GM18870 (cell line): ENCODE data around the gene MCCD1.

Experiments
- ATAC-seq: cut with Tn5 transposase; IDR thresholded peaks from one replicate; pipeline ENCODE4 v1.9.1; 2021; ENCODE audit warnings: moderate library complexity; ENCODE audit not compliant: unreplicated experiment

Gene MCCD1

GRCh38 chr6:31510007-31510406 is 18.8 kb upstream of the MCCD1 start:
- ATAC-seq = no peak

DNA sequence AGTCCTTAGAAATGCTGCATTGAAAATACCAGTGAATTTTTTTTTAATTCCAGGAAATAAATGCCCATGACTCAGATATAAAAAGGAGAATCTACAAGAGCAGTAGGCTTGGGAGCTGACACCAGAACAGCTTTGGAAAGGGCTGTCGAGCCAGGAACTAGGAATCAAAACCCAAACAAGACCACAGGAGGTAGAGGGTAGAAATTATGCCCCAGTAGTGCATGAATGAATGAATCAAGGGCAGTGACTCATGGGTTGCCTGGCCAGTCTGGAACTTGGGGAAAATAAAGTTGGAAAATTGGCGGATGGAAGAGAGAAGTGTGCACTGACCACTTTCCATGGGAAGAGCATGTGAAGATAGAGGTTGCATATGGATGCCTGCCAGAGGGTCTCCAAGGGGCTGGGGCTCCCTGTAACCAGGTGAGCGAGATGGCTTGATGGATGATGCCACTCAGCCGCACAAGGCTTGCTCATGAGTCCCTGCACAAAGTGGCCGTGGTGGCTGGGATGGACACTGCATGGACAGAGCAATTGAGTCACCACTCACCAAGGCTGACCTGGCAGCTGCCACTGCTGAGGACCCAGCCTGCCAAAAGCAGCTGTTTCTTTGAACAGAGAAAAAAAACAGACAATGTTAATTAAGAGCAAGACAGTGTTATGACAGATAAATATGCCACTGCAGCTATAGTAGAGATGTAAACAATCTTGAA is 15.2 kb upstream of the MCCD1 start:
- no peak for ATAC-seq

DNA sequence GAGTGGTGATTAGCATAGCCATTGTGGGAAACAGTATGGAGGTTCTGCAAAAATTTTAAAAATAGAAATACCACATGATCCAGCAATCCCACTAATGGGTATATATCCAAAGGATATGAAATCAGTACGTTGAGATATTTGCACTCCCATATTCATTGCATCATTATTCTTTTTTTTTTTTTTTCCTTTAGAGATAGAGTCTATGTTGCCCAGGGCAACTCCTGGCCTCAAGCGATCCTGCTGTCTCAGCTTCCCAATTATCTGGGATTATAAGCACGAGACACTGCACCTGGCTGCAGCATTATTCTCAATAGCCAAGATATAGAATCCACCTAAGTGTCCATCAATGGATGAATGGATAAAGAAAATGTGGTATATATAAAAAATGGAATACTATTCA is 6.9 kb upstream of the MCCD1 start:
- ATAC-seq = no peak

- ATAC-seq = no peak
Observed at GRCh38 chr6:31525553-31525931, 3.2 kb upstream of the MCCD1 start.

DNA sequence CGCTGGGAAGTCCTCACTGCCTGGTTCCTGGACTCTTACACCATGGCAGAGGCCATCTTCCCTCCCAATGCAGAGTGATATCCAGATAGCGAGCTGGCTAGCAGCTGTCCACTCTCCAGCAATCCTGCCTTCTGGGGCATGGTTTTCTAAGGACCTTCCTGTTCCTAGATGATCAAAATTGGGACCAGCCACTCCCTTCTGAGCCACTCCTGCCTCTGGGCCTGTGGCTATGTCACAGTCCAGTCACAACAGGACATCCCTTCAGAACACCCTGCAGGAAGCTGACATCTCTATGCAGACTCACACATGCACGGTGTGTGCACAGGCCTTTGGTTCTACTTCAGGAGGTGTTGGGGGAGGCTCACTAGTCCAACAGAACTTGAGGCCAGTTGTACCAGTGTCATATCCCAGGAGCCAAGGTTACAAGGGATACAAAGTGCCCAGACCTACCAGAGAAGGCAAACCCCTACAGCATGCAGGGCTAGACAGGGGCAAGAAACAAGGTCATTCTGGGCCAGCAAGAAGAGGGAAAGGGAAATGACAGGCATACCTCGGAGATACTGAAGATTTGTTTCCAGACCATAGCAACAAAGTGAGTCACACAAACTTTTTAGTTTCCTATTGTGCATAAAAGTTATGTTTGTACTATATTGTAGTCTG is 2.7 kb upstream of the MCCD1 start:
- no peak for ATAC-seq

DNA sequence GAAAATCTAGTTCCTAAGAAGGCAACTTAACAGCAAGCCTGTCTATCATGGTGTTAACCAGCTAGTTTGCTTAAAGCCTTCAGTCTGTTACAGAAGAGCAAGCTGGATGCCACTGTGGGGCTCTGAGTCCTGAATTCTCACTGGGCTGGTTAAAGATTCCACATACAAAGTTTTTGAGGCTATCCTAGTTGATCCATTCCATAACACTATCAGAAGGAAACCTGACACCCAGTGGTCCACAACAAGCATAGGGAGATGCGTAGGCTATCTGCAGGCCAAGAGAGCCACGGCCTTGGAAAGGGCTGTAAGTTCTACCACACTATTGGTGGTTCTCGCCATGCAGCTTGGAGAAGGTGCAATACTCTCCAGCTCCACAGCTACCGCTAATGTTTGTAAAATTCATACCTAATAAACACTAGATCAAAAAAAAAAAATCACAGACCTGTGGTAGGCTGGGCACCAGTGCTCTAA is 420 bp upstream of the MCCD1 start:
- no peak for ATAC-seq

DNA sequence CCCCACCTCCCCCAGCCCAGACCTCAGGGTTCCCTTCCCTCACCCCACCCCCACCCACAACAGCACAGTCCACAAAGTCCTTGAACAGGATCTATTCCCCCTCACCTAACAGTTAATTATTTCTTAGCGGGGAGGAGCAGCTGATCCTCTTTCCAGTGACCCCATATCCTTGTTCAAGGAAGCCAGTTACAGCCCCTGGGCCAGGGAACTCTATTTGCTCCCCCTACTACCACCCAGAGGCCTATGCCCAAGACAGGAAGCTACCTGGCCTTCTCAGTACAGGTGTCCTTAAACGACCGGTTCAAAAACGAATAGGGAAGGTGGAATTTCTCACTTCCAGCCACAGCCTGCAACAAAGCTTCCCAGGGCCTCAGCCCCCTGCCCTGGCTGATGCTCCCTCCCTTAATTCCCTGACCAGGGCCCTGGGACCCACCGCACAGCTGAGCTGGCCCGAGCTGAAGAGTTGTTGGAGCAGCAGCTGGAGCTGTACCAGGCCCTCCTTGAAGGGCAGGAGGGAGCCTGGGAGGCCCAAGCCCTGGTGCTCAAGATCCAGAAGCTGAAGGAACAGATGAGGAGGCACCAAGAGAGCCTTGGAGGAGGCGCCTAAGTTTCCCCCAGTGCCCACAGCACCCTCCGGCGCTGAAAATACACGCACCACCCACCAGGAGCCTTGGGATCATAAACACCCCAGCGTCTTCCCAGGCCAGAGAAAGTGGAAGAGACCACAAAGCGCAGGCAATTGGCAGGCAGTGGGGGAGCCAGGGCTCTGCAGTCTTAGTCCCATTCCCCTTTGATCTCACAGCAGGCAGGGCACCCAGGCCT is 778 bp downstream of the MCCD1 start:
- ATAC-seq = no peak

DNA sequence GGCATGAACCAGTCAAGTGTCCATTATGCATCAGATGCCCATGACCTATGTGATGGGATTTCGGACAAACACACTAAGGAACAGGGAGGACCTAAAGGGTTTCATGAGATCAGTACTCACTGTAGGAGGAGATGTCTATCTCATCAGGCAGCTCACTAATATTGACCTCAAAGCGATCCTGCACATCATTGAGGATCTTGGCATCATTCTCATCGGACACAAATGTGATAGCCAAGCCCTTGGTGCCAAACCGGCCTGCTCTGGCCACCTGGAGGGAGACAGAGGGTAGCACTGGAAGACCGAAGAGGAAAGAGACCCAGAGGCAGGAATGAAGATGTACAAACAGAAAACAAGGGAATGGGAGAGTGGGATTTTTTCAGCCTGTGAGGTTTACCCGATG is 1.9 kb downstream of the MCCD1 start:
- ATAC-seq = no peak

DNA sequence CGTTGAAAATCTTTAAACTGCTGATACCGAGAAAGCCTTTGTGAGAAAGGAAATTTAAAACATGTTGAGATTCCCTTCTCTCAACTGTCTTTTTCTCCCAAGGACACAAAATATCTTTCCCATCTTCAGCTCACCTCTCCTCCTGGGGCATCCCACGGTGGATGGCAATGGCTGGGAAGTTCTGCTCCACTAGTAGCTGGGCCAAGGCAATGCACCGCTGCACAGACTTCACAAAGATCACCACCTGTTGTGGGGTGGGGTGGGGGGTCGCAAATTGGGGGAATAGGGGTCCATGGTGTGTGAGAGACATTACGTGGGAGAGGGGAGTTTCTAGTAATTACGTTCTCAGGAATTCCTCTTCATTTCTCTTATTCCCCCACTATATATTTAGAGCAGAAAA is 2.4 kb downstream of the MCCD1 start:
- no peak for ATAC-seq

DNA sequence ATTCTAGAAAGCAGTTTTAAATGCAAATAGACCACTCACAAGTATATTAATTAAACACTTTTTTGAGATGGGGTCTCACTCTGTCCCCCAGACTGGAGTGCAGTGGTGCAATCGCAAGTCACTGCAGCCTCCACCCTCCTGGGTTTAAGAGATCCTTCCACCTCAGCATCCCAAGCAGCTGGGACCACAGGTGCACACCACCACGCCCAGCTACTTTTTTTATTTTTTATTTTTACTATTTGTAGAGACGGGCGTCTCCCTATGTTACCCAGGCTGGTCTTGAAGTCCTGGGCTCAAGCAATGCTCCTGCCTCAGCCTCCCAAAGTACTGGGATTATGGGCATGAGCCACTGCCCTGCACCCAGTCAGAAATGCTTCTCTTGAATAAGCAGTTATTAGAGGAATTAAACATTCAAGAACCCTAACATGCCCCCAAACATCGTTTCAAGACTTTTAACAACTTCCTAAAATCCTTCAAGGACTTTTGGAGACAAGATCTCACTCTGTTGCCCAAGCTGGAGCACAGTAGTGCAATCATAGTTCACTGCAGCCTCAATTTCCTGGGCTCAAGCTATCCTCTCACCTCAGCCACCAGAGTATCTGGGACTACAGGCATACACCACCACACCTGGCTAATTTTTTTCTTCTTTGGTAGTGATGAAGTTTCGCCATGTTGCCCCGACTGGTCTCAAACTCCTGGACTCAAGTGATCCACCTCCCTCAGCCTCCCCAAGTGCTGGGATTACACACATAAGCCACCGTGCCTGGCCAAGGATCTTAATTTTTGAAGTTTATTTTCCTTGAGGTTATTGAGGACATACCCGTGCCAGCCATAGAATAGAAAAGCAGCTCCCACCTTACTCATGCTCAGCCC is 3.2 kb downstream of the MCCD1 start:
- no peak for ATAC-seq

GRCh38 chr6:31532644-31533454 is 4.1 kb downstream of the MCCD1 start:
- no peak for ATAC-seq

DNA sequence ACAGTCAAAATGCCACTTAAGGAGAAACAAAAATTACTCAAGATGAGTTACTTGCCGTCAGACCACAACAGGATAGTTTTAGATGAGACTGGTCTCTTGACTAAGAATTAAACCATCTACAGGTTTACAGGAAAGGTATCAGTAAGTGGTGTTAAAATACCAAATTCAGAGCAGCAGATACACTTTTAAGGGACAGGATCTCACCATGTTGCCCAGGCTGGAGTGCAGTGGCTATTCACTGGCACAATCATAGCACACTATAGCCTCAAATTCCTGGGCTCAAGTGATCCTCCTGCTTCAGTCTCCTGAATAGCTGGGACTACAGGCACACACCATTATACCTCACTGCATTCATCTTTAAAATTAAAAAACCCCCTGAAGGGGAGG is 4.7 kb downstream of the MCCD1 start:
- ATAC-seq = no peak

GRCh38 chr6:31534011-31534410 is 5.2 kb downstream of the MCCD1 start:
- ATAC-seq = no peak

DNA sequence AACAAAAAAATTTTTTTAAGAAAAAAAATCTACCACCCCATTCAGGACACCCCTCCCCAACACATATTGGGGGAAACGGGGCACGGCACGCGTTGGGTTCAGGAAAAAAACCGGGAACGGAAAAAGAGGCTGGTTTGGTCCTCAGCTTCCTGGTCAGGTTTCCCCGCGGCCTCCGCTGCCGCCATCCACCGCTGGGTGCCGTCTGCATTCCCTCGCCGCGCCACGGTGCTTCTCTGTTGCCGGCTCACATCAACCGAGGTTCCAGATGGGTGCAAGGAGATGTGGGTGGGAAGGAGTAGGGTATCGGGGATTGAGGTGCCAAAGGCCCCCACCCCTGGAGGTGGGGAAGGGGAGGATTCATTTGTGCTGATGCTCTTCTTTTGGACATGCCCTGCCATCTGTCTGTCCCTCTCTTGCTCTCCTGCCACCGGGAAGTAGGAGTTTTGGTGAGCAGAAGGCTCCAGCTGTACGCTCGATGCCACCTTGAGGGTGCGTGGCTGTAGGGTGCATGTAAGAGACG is 5.8 kb downstream of the MCCD1 start:
- no peak for ATAC-seq

- ATAC-seq = no peak
Observed at GRCh38 chr6:31535538-31536324, 7.0 kb downstream of the MCCD1 start.

GRCh38 chr6:31538805-31539400 is 10.1 kb downstream of the MCCD1 start:
- ATAC-seq = no peak

- no peak for ATAC-seq
Observed at GRCh38 chr6:31540640-31541039, 11.9 kb downstream of the MCCD1 start.

GRCh38 chr6:31541059-31541657 is 12.4 kb downstream of the MCCD1 start:
- no peak for ATAC-seq
